ENCODE results near the gene TMEM221. TPM values are rescaled to one million over a fixed set of nuclear protein-coding genes. Genes with fewer than 3 reads are reported as not detected.
"Not testable (repeated sequence)": the region's sequence is repeated elsewhere in the genome, so short reads cannot be mapped to it uniquely, and the experiment has no call there.

The TMEM221 gene
- total RNA-seq, 1 donor from 2014 or later, result 0.30 TPM

DNA sequence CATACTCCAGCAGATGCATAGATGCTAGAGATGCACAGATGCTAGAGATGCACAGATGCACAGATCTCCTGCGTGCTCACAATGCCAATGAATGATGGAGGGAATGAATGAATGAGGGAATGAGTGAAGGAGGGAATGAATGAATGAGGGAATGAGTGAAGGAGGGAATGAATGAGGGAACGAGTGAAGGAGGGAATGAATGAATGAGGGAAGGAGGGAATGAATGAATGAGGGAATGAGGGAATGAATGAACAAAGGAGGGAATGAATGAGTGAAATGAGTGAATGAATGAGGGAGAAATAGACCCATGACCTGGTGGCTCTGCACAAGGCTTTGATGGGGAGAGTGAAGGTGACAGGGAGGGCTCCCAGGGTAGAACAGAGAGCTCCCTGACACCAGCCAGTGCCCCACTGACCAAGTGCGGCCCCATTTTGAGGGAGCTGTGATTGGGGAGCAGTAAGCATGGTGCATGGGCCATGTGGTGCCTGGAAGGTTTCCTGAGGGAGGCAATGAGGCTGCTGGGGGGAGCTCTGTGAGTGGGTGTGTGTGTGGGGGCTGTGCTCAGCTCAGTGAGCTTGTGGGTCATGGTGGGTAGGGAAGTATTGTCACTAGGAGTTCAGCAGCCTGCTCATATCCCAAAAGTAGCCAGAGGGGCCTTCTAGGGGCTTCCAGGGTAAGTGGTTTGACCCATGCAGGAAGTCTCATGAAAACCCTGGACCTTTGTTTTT is 34.6 kb upstream of the TMEM221 start:
- TF ChIP-seq, protein P1, sequence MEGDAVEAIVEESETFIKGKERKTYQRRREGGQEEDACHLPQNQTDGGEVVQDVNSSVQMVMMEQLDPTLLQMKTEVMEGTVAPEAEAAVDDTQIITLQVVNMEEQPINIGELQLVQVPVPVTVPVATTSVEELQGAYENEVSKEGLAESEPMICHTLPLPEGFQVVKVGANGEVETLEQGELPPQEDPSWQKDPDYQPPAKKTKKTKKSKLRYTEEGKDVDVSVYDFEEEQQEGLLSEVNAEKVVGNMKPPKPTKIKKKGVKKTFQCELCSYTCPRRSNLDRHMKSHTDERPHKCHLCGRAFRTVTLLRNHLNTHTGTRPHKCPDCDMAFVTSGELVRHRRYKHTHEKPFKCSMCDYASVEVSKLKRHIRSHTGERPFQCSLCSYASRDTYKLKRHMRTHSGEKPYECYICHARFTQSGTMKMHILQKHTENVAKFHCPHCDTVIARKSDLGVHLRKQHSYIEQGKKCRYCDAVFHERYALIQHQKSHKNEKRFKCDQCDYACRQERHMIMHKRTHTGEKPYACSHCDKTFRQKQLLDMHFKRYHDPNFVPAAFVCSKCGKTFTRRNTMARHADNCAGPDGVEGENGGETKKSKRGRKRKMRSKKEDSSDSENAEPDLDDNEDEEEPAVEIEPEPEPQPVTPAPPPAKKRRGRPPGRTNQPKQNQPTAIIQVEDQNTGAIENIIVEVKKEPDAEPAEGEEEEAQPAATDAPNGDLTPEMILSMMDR (IDR thresholded peaks at IDR 0.05), result no peak
- H3K4me3 Mint-ChIP-seq (ENCODE audit: unreplicated experiment), result no peak overlapping the region
- no peak for DNase-seq (ENCODE audit: extremely low spot score, unreplicated experiment)
- H3K36me3 Mint-ChIP-seq (ENCODE audit: unreplicated experiment), result no peaks in the 10 kb centered on the region
- no peak overlapping the region for H3K27ac Mint-ChIP-seq (ENCODE audit: unreplicated experiment)
- no peaks in the 10 kb centered on the region for H3K27me3 Mint-ChIP-seq (ENCODE audit: unreplicated experiment)
- H3K4me1 Mint-ChIP-seq (ENCODE audit: unreplicated experiment), result peaks cover 16% of the 10 kb centered on the region
- H3K9me3 Mint-ChIP-seq (ENCODE audit: unreplicated experiment), result no peaks in the 10 kb centered on the region

DNA sequence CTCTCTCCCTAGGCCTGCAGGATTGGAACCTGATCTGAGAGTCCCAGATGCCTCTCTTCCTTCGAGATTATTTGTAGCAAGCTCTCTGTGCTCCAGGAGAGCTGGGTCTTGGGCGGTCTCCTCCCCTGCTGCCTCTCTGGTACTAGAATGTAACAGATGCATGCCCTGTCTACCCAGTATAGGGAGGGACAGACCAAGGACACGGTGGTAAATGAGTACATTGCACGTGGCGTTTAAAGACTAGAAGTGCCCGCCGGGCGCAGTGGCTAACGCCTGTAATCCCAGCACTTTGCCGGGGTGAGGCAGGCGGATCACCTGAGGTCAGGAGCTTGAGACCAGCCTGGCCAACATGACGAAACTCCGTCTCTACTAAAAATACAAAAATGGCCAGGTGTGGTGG is 33.5 kb upstream of the TMEM221 start:
- Mint-ChIP-seq H3K4me3 (ENCODE audit: unreplicated experiment) (no peak overlapping the region), H3K36me3 (ENCODE audit: unreplicated experiment) (no peaks in the 10 kb centered on the region), H3K27ac (ENCODE audit: unreplicated experiment) (no peak overlapping the region), H3K4me1 (ENCODE audit: unreplicated experiment) (peaks cover 19% of the 10 kb centered on the region), H3K9me3 (ENCODE audit: unreplicated experiment) (no peaks in the 10 kb centered on the region), H3K27me3 (ENCODE audit: unreplicated experiment) (no peaks in the 10 kb centered on the region)
- DNase-seq (ENCODE audit: extremely low spot score, unreplicated experiment), result no peak
- TF ChIP-seq, protein P1 (IDR thresholded peaks at IDR 0.05), result no peak

DNA sequence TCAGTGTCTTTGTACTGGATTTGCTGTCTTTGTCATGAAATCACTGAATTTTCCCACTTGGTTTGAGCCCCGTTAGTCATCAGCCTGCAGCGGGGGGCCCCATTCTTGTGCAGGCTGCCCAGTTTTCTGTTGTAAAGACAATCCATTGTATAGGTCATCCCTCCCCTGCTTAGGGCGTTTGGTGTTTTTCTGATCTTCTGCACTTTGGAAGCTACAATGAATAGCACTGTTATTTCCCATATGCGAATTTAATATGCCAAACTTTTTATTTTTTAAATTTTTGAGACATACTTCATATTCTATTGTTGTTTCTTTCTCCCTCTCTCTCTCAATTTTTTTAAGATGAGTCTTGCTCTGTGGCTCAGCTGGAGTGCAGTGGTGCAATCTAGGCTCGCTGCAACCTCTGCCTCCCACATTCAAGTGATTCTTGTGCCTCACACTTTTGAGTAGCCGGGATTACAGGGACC is 30.9 kb upstream of the TMEM221 start:
- peak overlapping the region; percentile 82 for H3K27ac Mint-ChIP-seq (ENCODE audit: unreplicated experiment)
- no peaks in the 10 kb centered on the region for H3K36me3 Mint-ChIP-seq (ENCODE audit: unreplicated experiment)
- TF ChIP-seq, protein P1 (IDR thresholded peaks at IDR 0.05), result no peak
- H3K4me3 Mint-ChIP-seq (ENCODE audit: unreplicated experiment), result peak overlapping the region; percentile 12
- peaks cover 29% of the 10 kb centered on the region for H3K4me1 Mint-ChIP-seq (ENCODE audit: unreplicated experiment)
- DNase-seq (ENCODE audit: extremely low spot score, unreplicated experiment), result no peak
- no peaks in the 10 kb centered on the region for H3K9me3 Mint-ChIP-seq (ENCODE audit: unreplicated experiment)
- H3K27me3 Mint-ChIP-seq (ENCODE audit: unreplicated experiment), result no peaks in the 10 kb centered on the region

DNA sequence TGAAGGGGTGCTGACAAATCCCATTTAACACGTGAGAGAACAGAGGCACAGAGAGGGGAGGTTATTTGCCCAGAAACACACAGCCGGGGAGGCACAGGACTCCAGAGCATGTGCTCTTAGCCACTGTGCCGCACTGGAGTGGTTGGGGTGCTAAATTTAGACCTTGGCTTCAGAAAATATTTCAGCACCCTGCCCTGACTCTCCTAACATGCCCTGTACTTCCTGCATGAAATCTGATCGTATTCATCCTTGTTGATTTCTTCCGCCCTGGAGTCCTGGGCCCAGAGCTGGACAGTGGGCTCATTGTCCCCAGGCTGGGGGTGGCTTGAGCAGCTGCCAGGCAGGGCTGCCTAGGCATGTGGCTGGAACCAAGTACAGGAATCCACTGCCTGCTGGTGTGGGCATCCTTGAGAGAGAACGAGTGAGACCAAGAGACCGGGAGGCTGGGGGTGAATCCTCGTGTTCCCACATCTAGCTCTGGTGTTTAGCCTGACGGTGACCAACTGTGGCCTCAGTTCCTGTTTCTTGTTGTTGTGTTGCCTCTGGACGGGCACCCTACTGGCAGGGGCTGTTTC is 27.2 kb upstream of the TMEM221 start:
- no peak overlapping the region for H3K4me3 Mint-ChIP-seq (ENCODE audit: unreplicated experiment)
- no peak for DNase-seq (ENCODE audit: extremely low spot score, unreplicated experiment)
- TF ChIP-seq, protein P1 (IDR thresholded peaks at IDR 0.05), result no peak

DNA sequence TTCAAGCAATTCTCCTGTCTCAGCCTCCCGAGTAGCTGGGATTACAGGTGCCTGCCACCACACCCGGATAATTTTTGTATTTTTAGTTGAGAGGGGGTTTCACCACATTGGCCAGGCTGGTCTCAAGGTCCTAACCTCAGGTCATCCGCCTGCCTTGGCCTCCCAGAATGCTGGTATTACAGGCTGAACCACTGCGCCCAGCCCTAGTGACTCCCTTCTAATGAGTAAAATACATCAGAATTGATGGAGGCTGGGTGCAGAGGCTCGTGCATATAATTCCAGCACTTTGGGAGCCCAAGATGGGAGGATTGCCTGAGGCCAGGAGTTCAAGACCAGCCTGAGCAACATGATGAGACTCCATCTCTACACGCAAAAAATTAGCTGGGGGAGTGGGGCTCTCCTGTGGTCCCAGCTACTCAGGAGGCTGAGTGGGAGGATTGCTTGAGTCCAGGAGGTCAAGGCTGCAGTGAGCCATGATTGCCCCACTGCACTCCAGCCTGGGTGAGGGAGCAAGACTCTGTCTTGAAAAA is 26.6 kb upstream of the TMEM221 start:
- H3K4me3 Mint-ChIP-seq (ENCODE audit: unreplicated experiment); DNase-seq (ENCODE audit: extremely low spot score, unreplicated experiment); H3K36me3 Mint-ChIP-seq (ENCODE audit: unreplicated experiment); H3K27me3 Mint-ChIP-seq (ENCODE audit: unreplicated experiment); H3K9me3 Mint-ChIP-seq (ENCODE audit: unreplicated experiment): not testable (repeated sequence)
- Mint-ChIP-seq H3K4me1 (ENCODE audit: unreplicated experiment) (peaks cover 45% of the 10 kb centered on the region), H3K27ac (ENCODE audit: unreplicated experiment) (peak overlapping the region; percentile 17)

More for the DNA sequence above, 27.2 kb upstream of the TMEM221 start:
- Mint-ChIP-seq H3K36me3 (ENCODE audit: unreplicated experiment) (no peaks in the 10 kb centered on the region), H3K27ac (ENCODE audit: unreplicated experiment) (peak overlapping the region; percentile 33), H3K27me3 (ENCODE audit: unreplicated experiment) (no peaks in the 10 kb centered on the region), H3K4me1 (ENCODE audit: unreplicated experiment) (peaks cover 45% of the 10 kb centered on the region), H3K9me3 (ENCODE audit: unreplicated experiment) (no peaks in the 10 kb centered on the region)

Data from osteocyte (in vitro differentiated cells).